Erythroblast (primary cell): ENCODE data around the gene GC.
"Not testable (repeated sequence)": the region's sequence is repeated elsewhere in the genome, so short reads cannot be mapped to it uniquely, and the experiment has no call there.

ENCODE experiments used
- DNase-seq, 2 experiments: peaks; one replicate each; lab custom pipeline; 2025; lab: John Stamatoyannopoulos, UW
- GATA1 ChIP-seq: IDR thresholded peaks from 2 replicates; pipeline ENCODE4 v1.6.1; 2011; ENCODE audit warnings: low read depth, mild to moderate bottlenecking, control low read depth, low read length, moderate library complexity
- POLR2A ChIP-seq: IDR thresholded peaks from 2 replicates; pipeline ENCODE4 v1.6.1; 2011; ENCODE audit warnings: mild to moderate bottlenecking, low read length

GC gene

GRCh38 chr4:71777891-71778290, 6.0 kb downstream of the GC start:
- TF ChIP-seq GATA1, result no peak
- TF ChIP-seq POLR2A, result no peak
- DNase-seq, result no peak

GRCh38 chr4:71775449-71775848, 8.4 kb downstream of the GC start:
- no peak for DNase-seq
- TF ChIP-seq POLR2A (no peak), GATA1 (no peak)

DNA sequence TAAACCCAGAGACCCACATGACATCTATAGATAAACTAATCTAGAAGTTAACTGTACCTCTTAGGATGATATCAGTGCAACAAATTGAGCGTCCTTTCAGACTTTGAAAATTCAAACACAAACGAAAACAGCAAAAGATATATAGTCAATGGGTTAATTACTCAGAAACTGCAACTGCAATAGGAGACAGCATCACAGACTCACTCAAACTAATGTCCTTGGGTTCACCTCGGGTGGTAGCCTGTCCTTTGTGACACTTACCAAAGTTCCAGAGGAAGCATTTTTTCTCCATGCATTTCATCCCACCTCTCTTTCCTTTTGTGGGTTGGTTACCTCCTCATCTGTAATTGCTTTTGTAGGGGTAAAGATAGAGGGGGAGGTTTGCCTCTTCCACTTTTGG, 9.7 kb downstream of the GC start:
- no peak for TF ChIP-seq GATA1
- TF ChIP-seq POLR2A, result no peak
- DNase-seq, result no peak

- TF ChIP-seq GATA1 (no peak), POLR2A (no peak)
- DNase-seq, result no peak
Observed at GRCh38 chr4:71773004-71773403, 10.9 kb downstream of the GC start.

GRCh38 chr4:71772592-71772991, 11.3 kb downstream of the GC start:
- TF ChIP-seq POLR2A (no peak), GATA1 (no peak)
- no peak for DNase-seq

DNA sequence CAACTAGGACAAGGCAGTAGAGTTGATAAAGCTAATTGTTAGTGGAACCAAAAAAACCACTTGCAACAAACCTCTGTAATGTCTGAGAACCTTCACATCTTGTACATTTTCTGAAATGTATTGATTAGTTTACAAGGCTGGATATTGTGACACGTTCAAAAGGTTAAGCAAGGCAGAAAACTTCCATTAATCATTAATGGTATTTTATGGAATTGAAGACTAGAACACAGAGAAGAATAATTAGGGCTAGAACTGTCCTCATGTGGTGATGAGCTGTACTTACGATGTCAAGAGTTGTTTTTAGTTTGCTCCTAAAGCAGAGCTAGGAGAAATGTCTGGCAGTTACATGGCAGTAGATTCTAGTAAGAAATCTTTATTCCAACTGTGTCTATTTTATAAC, 12.3 kb downstream of the GC start:
- DNase-seq, result no peak
- no peak for TF ChIP-seq POLR2A
- no peak for TF ChIP-seq GATA1

- no peak for TF ChIP-seq GATA1
- TF ChIP-seq POLR2A, result no peak
- no peak for DNase-seq
Observed at GRCh38 chr4:71769434-71769833, 14.4 kb downstream of the GC start.

- no peak for DNase-seq
- TF ChIP-seq POLR2A (no peak), GATA1 (no peak)
Observed at GRCh38 chr4:71768123-71768522, 15.8 kb downstream of the GC start.

DNA sequence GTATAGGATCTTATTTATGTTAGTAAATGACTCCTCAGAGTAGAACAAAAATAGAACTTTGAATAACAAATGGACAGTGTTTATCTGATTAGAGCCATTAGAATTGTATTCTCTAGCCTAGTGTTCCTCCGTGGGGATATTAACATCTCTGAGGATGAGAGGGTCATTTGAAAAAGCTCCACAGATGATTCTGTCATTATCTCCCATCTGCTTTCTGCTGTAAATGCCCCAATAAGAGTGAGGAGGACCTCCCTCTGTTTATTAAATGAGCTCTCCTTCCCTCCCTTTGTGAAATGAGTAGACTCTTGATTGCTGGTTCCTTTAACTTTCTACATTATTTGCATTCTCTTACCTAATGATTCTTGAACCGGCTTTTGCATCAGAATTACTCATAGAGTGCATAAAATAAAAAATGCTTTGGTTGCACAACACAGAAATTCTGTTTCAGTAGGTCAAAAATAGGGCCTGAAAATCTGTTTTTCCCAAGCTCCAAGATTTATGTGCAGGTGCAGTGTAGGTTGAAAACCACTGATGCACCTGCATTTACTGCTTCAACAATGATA, 18.0 kb downstream of the GC start:
- DNase-seq, result no peak
- TF ChIP-seq POLR2A (no peak), GATA1 (no peak)

DNA sequence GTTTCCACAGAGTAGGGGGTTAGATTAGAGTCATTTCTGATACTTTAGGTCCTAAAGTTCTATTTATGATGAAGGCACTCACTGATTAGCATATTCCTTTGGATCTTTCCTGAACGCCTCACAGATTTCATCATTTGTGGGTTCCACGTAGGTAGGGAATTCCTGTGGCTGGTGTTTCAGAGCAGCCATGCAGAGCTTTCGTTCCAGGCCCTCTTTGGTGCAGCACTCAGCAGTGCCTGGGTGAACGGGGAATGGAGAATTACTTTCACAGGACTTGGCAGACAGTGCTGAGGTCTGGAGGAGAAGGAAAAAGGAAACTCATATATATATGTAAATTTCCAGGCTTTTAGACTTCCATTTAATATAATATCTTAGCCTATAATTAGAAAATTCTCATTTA, 18.5 kb downstream of the GC start:
- no peak for DNase-seq
- TF ChIP-seq GATA1, result no peak
- TF ChIP-seq POLR2A, result no peak

DNA sequence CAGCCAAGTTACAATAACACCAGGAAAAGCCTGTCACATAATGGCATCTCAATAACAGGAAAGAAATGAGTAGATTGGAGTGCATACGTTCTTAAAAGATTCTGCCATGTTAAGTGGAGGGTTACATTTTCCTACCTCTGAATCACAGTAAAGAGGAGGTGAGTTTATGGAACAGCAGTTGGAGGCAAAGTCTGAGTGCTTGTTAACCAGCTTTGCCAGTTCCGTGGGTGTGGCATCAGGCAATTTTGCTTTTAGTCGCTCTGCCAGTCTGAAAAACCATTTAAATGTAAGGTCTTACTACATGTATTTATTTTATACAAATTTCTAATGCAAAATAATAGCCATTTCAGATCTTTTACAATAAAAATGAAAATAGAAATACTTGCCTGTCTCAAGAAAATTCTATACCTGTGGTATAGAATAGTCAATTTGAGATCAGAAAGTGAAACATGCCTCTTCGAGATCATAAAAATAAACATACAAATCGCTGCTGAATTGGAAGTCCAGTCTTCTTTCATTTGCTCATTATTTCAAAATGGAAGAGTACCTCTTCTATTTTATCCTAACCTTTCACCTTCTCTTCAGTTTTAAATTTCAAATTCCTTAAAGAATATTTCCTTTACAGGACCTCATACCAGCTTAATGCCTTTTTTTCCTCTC, 31.4 kb downstream of the GC start:
- no peak for TF ChIP-seq POLR2A
- no peak for DNase-seq

- TF ChIP-seq GATA1 (no peak), POLR2A (no peak)
- DNase-seq, result no peak
Observed at GRCh38 chr4:71749008-71749594, 34.8 kb downstream of the GC start.

- TF ChIP-seq POLR2A, result no peak
- TF ChIP-seq GATA1, result no peak
Observed at GRCh38 chr4:71746379-71746778, 37.5 kb downstream of the GC start.

GRCh38 chr4:71738782-71739181, 45.1 kb downstream of the GC start:
- DNase-seq, result not testable (repeated sequence)

More at GRCh38 chr4:71746379-71746778, 37.5 kb downstream of the GC start:
- DNase-seq, result no peak

DNA sequence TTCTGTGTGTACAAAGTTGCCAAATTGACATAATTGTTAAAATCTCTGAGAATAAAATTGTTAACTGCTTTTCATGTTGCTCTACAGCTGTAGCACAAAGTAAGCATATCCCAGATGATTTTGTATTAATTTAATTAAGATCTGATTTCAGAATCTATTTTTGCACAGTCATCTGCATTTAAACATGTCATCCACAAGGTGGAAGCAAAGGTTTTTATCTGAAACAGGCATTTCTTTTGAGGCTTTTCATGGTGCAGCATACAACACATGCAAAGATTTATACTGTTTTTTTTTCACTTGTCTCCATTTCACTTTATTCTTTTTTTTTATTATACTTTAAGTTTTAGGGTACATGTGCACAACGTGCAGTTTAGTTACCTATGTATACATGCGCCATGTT, 51.2 kb downstream of the GC start:
- TF ChIP-seq GATA1 (no peak), POLR2A (no peak)
- peak in 1 of 2 experiments; percentile 11 for DNase-seq

- TF ChIP-seq GATA1 (no peak), POLR2A (no peak)
- DNase-seq, result no peak
Observed at GRCh38 chr4:71732066-71732465, 51.8 kb downstream of the GC start.
